Measurements from ENCODE around the gene PYDC1.
"Not testable (repeated sequence)": the region's sequence is repeated elsewhere in the genome, so short reads cannot be mapped to it uniquely, and the experiment has no call there.

- not testable (repeated sequence) for TF ChIP-seq CTCF (IDR thresholded peaks at IDR 0.05; ENCODE audit: borderline replicate concordance, extremely low read depth, low read length, poor library complexity, severe bottlenecking); EZH2 (IDR thresholded peaks at IDR 0.05; ENCODE audit: borderline replicate concordance, low read depth, low read length, severe bottlenecking)
These were observed 16.8 kb downstream of the PYDC1 start for GRCh38 chr16:31200111-31200510.

Measured in DND-41 (cell line).